OCI-LY3 (cell line): ENCODE data around the gene DISP2.

Experiments
- H2AFZ ChIP-seq: fragments of 200-600, 300-600 bp; shearing (Covaris generic); 2 replicates; pipeline ENCODE4 v1.6.0; 2014; ENCODE audit warnings: antibody characterized with exemption, low read depth, low read length
- H3K27ac ChIP-seq: fragments of 200-600, 300-600 bp; sonication (generic); 2 replicates; pipeline ENCODE4 v1.5.1; 2014; ENCODE audit warnings: mild to moderate bottlenecking, low read length, moderate library complexity, mixed read lengths
- H3K27me3 ChIP-seq: fragments of 200-600, 300-600 bp; sonication (generic); 2 replicates; pipeline ENCODE4 v1.6.1; 2014; ENCODE audit warnings: low read depth, low read length, mixed read lengths
- H3K36me3 ChIP-seq: fragments of 200-600, 300-600 bp; sonication (generic); replicated peaks from 2 replicates; pipeline ENCODE3; 2014; ENCODE audit warnings: low read depth, low read length, mixed read lengths
- H3K4me1 ChIP-seq: fragments of 300-600, 200-600 bp; sonication (generic); 2 replicates; pipeline ENCODE4 v1.6.1; 2014; ENCODE audit warnings: low read length, mixed read lengths
- H3K4me2 ChIP-seq: fragments of 200-600, 300-600 bp; sonication (generic); 2 replicates; pipeline ENCODE4 v1.6.1; 2014; ENCODE audit warnings: low read length, mixed read lengths
- H3K4me3 ChIP-seq: fragments of 300-600, 200-600 bp; sonication (generic); 2 replicates; pipeline ENCODE4 v1.5.1; 2014; ENCODE audit warnings: antibody characterized with exemption, mild to moderate bottlenecking, low read length, moderate library complexity
- H3K79me2 ChIP-seq: fragments of 300-600, 200-600 bp; shearing (Covaris generic); 2 replicates; pipeline ENCODE4 v1.6.1; 2014; ENCODE audit warnings: mild to moderate bottlenecking, low read length, mixed read lengths
- H3K9ac ChIP-seq: fragments of 300-600, 200-600 bp; shearing (Covaris generic); 2 replicates; pipeline ENCODE4 v1.6.0; 2014; ENCODE audit warnings: mild to moderate bottlenecking, low read length, moderate library complexity
- H3K9me3 ChIP-seq: fragments of 200-600, 300-600 bp; shearing (Covaris generic); 2 replicates; pipeline ENCODE4 v1.6.1; 2014; ENCODE audit warnings: low read length, mixed read lengths; ENCODE audit not compliant: insufficient read depth
- H4K20me1 ChIP-seq: fragments of 200-600, 300-600 bp; sonication (generic); 2 replicates; pipeline ENCODE4 v1.6.1; 2016; ENCODE audit warnings: low read length, mixed read lengths; ENCODE audit not compliant: insufficient read depth
- EZH2phosphoT487 ChIP-seq: fragments of 200-600 bp; shearing (Covaris generic); IDR thresholded peaks from 2 replicates; pipeline ENCODE4 v1.6.1; 2018; ENCODE audit warnings: antibody characterized with exemption, mixed run types, low read depth
- TF ChIP-seq, protein P1 (sequence below): fragments of 200-600, 300-600 bp; sonication (generic); IDR thresholded peaks from 2 replicates; pipeline ENCODE4 v1.5.1; 2014; ENCODE audit warnings: antibody characterized with exemption, low read length, low read depth

DISP2 gene

DNA sequence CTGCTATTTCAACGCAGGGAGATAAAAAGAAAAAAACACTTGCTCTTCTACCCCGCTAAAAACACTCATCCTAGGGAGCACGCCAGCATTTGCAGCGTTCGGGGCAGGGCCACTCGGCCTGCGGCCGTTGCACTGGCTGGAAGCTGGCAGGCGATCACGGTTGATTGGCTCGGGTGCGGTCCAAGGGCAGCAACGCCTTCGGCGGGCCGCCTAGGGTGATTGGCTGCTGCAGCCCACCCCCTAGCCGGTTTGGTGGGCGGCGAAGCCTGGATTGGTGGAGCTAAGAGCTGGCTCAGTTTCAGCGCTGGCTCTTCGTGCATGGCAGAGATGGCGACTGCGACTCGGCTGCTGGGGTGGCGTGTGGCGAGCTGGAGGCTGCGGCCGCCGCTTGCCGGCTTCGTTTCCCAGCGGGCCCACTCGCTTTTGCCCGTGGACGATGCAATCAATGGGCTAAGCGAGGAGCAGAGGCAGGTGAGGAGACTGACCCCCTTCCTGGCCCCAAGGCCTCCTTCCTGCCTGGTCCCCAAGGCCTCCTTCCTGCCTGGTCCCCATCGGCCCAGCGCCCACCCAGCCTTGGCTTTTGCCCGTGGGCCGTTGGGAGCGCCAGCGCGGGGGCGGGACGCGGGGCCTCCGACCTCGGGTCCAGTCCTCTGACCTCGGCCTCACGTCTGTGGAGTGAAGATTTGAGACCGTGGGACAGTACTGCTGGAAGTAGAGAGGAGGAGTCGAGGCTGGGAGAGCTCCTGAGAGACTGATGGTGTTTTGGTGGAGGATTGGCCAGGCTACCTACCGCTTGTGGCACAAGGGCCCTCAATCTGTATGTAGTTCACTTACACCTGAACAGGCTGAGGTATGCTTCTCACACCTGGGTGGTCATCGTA lies 47.7 kb downstream of the DISP2 start, which contains the start of gene IVD:
TSS of gene IVD (plus strand) at position 295 of the 881 bp plus-strand sequence. CDS start at position 328, 33 bp downstream.
- peak within 1 kb of the TSS; percentile 94 for H3K27ac ChIP-seq
- peak within 1 kb of the TSS; percentile 89 for H3K4me2 ChIP-seq

DNA sequence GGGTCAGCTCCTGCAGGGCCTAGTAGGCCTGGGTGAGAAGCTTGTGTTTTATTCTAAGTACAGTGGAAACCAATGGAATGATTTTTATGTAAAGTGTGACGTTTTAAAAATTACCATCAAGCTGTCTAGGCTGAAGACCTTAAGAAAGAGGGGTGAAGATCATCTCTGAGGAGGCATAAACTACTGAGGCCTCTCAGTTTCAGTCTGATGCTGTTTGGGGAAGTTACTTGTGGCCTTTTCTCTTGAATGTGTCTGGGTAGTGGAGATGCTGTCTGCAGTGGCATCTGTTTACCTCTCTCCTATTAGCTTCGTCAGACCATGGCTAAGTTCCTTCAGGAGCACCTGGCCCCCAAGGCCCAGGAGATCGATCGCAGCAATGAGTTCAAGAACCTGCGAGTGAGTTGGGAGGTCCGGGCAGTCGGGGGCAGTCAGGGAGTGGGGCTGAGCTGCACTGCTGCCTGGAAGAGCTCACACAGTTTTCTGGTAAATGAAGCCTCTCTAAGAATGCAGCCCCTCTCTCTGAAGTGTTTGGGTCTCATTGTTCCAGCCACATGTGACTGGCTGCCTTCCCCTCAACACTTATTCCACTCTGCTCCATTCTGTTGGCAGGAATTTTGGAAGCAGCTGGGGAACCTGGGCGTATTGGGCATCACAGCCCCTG lies 49.4 kb downstream of the DISP2 start:
- peaks cover 33% of the 10 kb centered on the region for H3K36me3 ChIP-seq
- H4K20me1 ChIP-seq = no peaks in the 10 kb centered on the region
- peak overlapping the region; percentile 76 for H3K4me3 ChIP-seq
- H3K4me1 ChIP-seq = peaks cover 51% of the 10 kb centered on the region
- no peak overlapping the region for H2AFZ ChIP-seq
- peak overlapping the region; percentile 89 for H3K4me2 ChIP-seq
- peak overlapping the region; percentile 69 for H3K9ac ChIP-seq
- no peak for TF ChIP-seq EZH2phosphoT487
- no peaks in the 10 kb centered on the region for H3K9me3 ChIP-seq
- peaks cover 31% of the 10 kb centered on the region for H3K79me2 ChIP-seq
- no peaks in the 10 kb centered on the region for H3K27me3 ChIP-seq
- peak overlapping the region; percentile 94 for H3K27ac ChIP-seq

More for the DNA sequence above, 47.7 kb downstream of the DISP2 start, which contains the start of gene IVD:
- Histone ChIP-seq H3K9me3 (no peaks in the 10 kb centered on the region), H3K36me3 (peaks cover 16% of the 10 kb centered on the region), H4K20me1 (no peaks in the 10 kb centered on the region), H2AFZ (peak within 1 kb of the TSS; percentile 91), H3K79me2 (peaks cover 31% of the 10 kb centered on the region), H3K4me3 (peak within 1 kb of the TSS; percentile 76), H3K27me3 (no peaks in the 10 kb centered on the region), H3K9ac (peak within 1 kb of the TSS; percentile 69), H3K4me1 (peaks cover 51% of the 10 kb centered on the region)
- TF ChIP-seq, protein P1, sequence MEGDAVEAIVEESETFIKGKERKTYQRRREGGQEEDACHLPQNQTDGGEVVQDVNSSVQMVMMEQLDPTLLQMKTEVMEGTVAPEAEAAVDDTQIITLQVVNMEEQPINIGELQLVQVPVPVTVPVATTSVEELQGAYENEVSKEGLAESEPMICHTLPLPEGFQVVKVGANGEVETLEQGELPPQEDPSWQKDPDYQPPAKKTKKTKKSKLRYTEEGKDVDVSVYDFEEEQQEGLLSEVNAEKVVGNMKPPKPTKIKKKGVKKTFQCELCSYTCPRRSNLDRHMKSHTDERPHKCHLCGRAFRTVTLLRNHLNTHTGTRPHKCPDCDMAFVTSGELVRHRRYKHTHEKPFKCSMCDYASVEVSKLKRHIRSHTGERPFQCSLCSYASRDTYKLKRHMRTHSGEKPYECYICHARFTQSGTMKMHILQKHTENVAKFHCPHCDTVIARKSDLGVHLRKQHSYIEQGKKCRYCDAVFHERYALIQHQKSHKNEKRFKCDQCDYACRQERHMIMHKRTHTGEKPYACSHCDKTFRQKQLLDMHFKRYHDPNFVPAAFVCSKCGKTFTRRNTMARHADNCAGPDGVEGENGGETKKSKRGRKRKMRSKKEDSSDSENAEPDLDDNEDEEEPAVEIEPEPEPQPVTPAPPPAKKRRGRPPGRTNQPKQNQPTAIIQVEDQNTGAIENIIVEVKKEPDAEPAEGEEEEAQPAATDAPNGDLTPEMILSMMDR = no peak
- no peak for TF ChIP-seq EZH2phosphoT487

GRCh38 chr15:40409366-40409765 lies 51.3 kb downstream of the DISP2 start:
- Histone ChIP-seq H3K79me2 (peaks cover 31% of the 10 kb centered on the region), H4K20me1 (no peaks in the 10 kb centered on the region), H3K27ac (peak overlapping the region; percentile 94), H3K36me3 (peaks cover 44% of the 10 kb centered on the region), H3K9me3 (no peaks in the 10 kb centered on the region), H2AFZ (no peak overlapping the region), H3K4me2 (peak overlapping the region; percentile 89), H3K9ac (peak overlapping the region; percentile 50), H3K27me3 (no peaks in the 10 kb centered on the region), H3K4me3 (peak overlapping the region; percentile 45), H3K4me1 (peaks cover 51% of the 10 kb centered on the region)
- TF ChIP-seq EZH2phosphoT487 = no peak
- TF ChIP-seq, protein P1 = no peak

GRCh38 chr15:40410476-40410875 lies 52.5 kb downstream of the DISP2 start:
- Histone ChIP-seq H3K9ac (no peak overlapping the region), H3K27me3 (no peaks in the 10 kb centered on the region), H3K9me3 (no peaks in the 10 kb centered on the region), H3K79me2 (peaks cover 26% of the 10 kb centered on the region), H4K20me1 (no peaks in the 10 kb centered on the region), H3K4me2 (0 out of 2 replicates have a peak overlapping the region, but pooled peaks have one; percentile 4), H3K4me3 (no peak overlapping the region), H2AFZ (no peak overlapping the region), H3K4me1 (peaks cover 46% of the 10 kb centered on the region), H3K36me3 (peaks cover 52% of the 10 kb centered on the region), H3K27ac (peak overlapping the region; percentile 94; the same call in 1 of the 2 replicates)
- TF ChIP-seq EZH2phosphoT487 = no peak
- TF ChIP-seq, protein P1 = no peak
